Stimulated activated CD4-positive, alpha-beta T cell treated with anti-CD3 and anti-CD28 coated beads, Interleukin-1b, Interleukin-23, amount 100 ng/mL, for 48 hours (primary cell): ENCODE data around the gene DPP7.
A peak's percentile ranks its signal among the peaks of the same experiment; 100 is the strongest.
"Not testable (repeated sequence)": the region's sequence is repeated elsewhere in the genome, so short reads cannot be mapped to it uniquely, and the experiment has no call there.

Experiments
- DNase-seq: peaks from one replicate; pipeline ENCODE4 v3.0.0-alpha.2; 2020

The DPP7 gene

GRCh38 chr9:137128862-137129455 lies 14.4 kb upstream of the DPP7 start:
- DNase-seq: no peak

- peak; percentile 42 for DNase-seq
Measured at GRCh38 chr9:137128158-137128861, 13.8 kb upstream of the DPP7 start.

GRCh38 chr9:137127301-137128157 lies 13.0 kb upstream of the DPP7 start:
- DNase-seq: no peak

- DNase-seq: no peak
Measured at GRCh38 chr9:137126786-137127185, 12.3 kb upstream of the DPP7 start.

GRCh38 chr9:137123952-137124462 lies 9.5 kb upstream of the DPP7 start:
- not testable (repeated sequence) for DNase-seq

GRCh38 chr9:137123468-137123837 lies 8.9 kb upstream of the DPP7 start:
- DNase-seq: no peak

GRCh38 chr9:137122796-137123467 lies 8.4 kb upstream of the DPP7 start:
- DNase-seq: not testable (repeated sequence)

- DNase-seq: not testable (repeated sequence)
Measured at GRCh38 chr9:137121927-137122795, 7.6 kb upstream of the DPP7 start.

- DNase-seq: not testable (repeated sequence)
Measured at GRCh38 chr9:137118092-137118603, 3.6 kb upstream of the DPP7 start.

- no peak for DNase-seq
Measured at GRCh38 chr9:137117269-137117731, 2.8 kb upstream of the DPP7 start.

GRCh38 chr9:137116728-137117127 lies 2.2 kb upstream of the DPP7 start:
- DNase-seq: no peak

GRCh38 chr9:137116027-137116507 lies 1.5 kb upstream of the DPP7 start:
- no peak for DNase-seq

GRCh38 chr9:137115394-137116026 lies 977 bp upstream of the DPP7 start:
- DNase-seq: no peak

- no peak for DNase-seq
Measured at GRCh38 chr9:137114220-137114612, 317 bp downstream of the DPP7 start.

GRCh38 chr9:137113385-137114159 lies 961 bp downstream of the DPP7 start:
- DNase-seq: peak; percentile 40

GRCh38 chr9:137112564-137113384 lies 1.8 kb downstream of the DPP7 start:
- no peak for DNase-seq

GRCh38 chr9:137111788-137112563 lies 2.6 kb downstream of the DPP7 start:
- DNase-seq: no peak
